ENCODE results near the gene CRELD2.

The CRELD2 gene

GRCh38 chr22:49887064-49887451 is 31.4 kb upstream of the CRELD2 start (continued):
- TF ChIP-seq OSR2 (tag by site-specific recombination; IDR thresholded peaks at IDR 0.05) (no peak), ZNF175 (tag by site-specific recombination; IDR thresholded peaks at IDR 0.05) (no peak)

- no peak overlapping the region for H3K27ac ChIP-seq (ENCODE audit: extremely low read depth, low read depth, low read length)
- no peaks in the 10 kb centered on the region for H3K4me1 ChIP-seq (ENCODE audit: control insufficient read depth, insufficient read depth, low read length)
- no peak overlapping the region for H3K4me3 ChIP-seq (ENCODE audit: low read depth, low read length)
- 0 out of 2 replicates have a peak, but pooled peaks cover 3% of the 10 kb centered on the region for H3K9me3 ChIP-seq (ENCODE audit: control insufficient read depth, insufficient read depth, low read depth, low read length)
- TF ChIP-seq ZNF510 (tag by site-specific recombination; IDR thresholded peaks at IDR 0.05; ENCODE audit: insufficient replicate concordance) (no peak), KLF1 (tag by site-specific recombination; IDR thresholded peaks at IDR 0.05) (no peak), ZNF560 (tag by site-specific recombination; IDR thresholded peaks at IDR 0.05; ENCODE audit: borderline replicate concordance) (no peak), MYNN (tag by site-specific recombination; IDR thresholded peaks at IDR 0.05; ENCODE audit: borderline replicate concordance) (no peak), ZNF621 (tag by site-specific recombination; IDR thresholded peaks at IDR 0.05) (no peak), ZNF223 (tag by site-specific recombination; IDR thresholded peaks at IDR 0.05) (no peak), ZNF416 (tag by site-specific recombination; IDR thresholded peaks at IDR 0.05) (no peak), ZNF274 (IDR thresholded peaks at IDR 0.05; ENCODE audit: low read length) (no peak), ZNF274 (tag by site-specific recombination; IDR thresholded peaks at IDR 0.05; ENCODE audit: borderline replicate concordance) (no peak), ZNF26 (tag by site-specific recombination; IDR thresholded peaks at IDR 0.05) (no peak), ZNF837 (tag by site-specific recombination; IDR thresholded peaks at IDR 0.05) (no peak), ZNF174 (tag by site-specific recombination; IDR thresholded peaks at IDR 0.05) (no peak), ZNF248 (tag by site-specific recombination; IDR thresholded peaks at IDR 0.05) (no peak), IKZF3 (tag by site-specific recombination; IDR thresholded peaks at IDR 0.05) (no peak)
- TF ChIP-seq, protein P1, sequence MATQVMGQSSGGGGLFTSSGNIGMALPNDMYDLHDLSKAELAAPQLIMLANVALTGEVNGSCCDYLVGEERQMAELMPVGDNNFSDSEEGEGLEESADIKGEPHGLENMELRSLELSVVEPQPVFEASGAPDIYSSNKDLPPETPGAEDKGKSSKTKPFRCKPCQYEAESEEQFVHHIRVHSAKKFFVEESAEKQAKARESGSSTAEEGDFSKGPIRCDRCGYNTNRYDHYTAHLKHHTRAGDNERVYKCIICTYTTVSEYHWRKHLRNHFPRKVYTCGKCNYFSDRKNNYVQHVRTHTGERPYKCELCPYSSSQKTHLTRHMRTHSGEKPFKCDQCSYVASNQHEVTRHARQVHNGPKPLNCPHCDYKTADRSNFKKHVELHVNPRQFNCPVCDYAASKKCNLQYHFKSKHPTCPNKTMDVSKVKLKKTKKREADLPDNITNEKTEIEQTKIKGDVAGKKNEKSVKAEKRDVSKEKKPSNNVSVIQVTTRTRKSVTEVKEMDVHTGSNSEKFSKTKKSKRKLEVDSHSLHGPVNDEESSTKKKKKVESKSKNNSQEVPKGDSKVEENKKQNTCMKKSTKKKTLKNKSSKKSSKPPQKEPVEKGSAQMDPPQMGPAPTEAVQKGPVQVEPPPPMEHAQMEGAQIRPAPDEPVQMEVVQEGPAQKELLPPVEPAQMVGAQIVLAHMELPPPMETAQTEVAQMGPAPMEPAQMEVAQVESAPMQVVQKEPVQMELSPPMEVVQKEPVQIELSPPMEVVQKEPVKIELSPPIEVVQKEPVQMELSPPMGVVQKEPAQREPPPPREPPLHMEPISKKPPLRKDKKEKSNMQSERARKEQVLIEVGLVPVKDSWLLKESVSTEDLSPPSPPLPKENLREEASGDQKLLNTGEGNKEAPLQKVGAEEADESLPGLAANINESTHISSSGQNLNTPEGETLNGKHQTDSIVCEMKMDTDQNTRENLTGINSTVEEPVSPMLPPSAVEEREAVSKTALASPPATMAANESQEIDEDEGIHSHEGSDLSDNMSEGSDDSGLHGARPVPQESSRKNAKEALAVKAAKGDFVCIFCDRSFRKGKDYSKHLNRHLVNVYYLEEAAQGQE (tag by site-specific recombination; IDR thresholded peaks at IDR 0.05) = no peak
- TF ChIP-seq, protein P2, sequence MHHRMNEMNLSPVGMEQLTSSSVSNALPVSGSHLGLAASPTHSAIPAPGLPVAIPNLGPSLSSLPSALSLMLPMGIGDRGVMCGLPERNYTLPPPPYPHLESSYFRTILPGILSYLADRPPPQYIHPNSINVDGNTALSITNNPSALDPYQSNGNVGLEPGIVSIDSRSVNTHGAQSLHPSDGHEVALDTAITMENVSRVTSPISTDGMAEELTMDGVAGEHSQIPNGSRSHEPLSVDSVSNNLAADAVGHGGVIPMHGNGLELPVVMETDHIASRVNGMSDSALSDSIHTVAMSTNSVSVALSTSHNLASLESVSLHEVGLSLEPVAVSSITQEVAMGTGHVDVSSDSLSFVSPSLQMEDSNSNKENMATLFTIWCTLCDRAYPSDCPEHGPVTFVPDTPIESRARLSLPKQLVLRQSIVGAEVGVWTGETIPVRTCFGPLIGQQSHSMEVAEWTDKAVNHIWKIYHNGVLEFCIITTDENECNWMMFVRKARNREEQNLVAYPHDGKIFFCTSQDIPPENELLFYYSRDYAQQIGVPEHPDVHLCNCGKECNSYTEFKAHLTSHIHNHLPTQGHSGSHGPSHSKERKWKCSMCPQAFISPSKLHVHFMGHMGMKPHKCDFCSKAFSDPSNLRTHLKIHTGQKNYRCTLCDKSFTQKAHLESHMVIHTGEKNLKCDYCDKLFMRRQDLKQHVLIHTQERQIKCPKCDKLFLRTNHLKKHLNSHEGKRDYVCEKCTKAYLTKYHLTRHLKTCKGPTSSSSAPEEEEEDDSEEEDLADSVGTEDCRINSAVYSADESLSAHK (tag by site-specific recombination; IDR thresholded peaks at IDR 0.05) = no peak
- POLR2A ChIA-PET = no interaction called here
- peaks cover 0 to 91% of the 10 kb centered on the region in 2 experiments for H3K36me3 ChIP-seq (ENCODE audit: control insufficient read depth in 2 of 2, insufficient read depth in 1 of 2, low read length in 2 of 2)
- CTCF ChIA-PET = interaction anchor here (0.9 kb wide), 1 partner anchor 78 kb away, joined by 4 read pairs; no protein-coding TSS in a partner anchor
These were observed 30.7 kb upstream of the CRELD2 start for GRCh38 chr22:49887702-49888101.

Data from HEK293 (cell line).